ENCODE results near the gene CSMD2. TPM values are rescaled to one million over a fixed set of nuclear protein-coding genes. Genes with fewer than 3 reads are reported as not detected.

Gene CSMD2
- total RNA-seq, 6 donors from 2014 or later: 0.39 to 1.0 (median 0.52) TPM

DNA sequence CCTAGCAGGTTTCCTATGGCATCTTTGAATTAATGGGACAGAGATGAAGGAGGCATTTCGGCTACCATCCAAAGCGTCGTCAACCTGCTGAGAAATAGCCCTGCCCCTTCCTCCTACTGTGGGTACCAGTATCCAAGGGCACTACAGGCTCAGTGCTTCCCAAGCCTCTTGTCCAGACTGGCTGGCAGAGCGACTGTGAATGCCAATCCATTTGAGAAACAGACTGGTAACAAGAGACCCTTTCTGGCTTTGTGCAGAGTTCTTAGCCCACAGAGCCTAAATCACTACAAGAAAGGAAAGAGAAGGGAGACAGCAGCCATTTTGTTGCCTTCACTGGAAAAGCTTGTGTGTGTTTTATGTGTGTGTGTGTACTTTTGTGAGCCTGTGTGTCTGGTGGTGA lies 185.7 kb downstream of the CSMD2 start:
- Histone ChIP-seq H3K9me3 (no peaks in the 10 kb centered on the region), H3K4me3 (no peak overlapping the region), H3K36me3 (no peaks in the 10 kb centered on the region), H3K27ac (no peak overlapping the region), H3K27me3 (no peaks in the 10 kb centered on the region), H3K4me1 (no peaks in the 10 kb centered on the region)
- 81 to 90% methylated on average over 2 to 4 of the region's 4 CpGs for WGBS, 2 donors
- TF ChIP-seq EP300 (IDR thresholded peaks at IDR 0.05) (no peak), CTCF (IDR thresholded peaks at IDR 0.05) (no peak), POLR2AphosphoS5 (IDR thresholded peaks at IDR 0.05) (no peak), POLR2A (IDR thresholded peaks at IDR 0.05) (no peak)
- ATAC-seq (ENCODE audit: low FRiP score in 2 of 2) (no peak), DNase-seq (no peak)

- H3K36me3 ChIP-seq: no peaks in the 10 kb centered on the region
- no peak overlapping the region for H3K27ac ChIP-seq
- no peaks in the 10 kb centered on the region for H3K27me3 ChIP-seq
- no peak for ATAC-seq (ENCODE audit: low FRiP score in 2 of 2)
- peaks cover 0 to 6% (median 0%) of the 10 kb centered on the region in 4 donors for H3K4me1 ChIP-seq
- no peaks in the 10 kb centered on the region for H3K9me3 ChIP-seq
- TF ChIP-seq POLR2AphosphoS5 (IDR thresholded peaks at IDR 0.05): no peak
- no peak for TF ChIP-seq POLR2A (IDR thresholded peaks at IDR 0.05)
- no peak for TF ChIP-seq CTCF (IDR thresholded peaks at IDR 0.05)
- TF ChIP-seq EP300 (IDR thresholded peaks at IDR 0.05): no peak
- WGBS, 2 donors: 85 to 92% methylated on average over 3 of the region's 3 CpGs
- H3K4me3 ChIP-seq: no peak overlapping the region
- no peak for DNase-seq
Measured at GRCh38 chr1:33975961-33976360, 189.1 kb downstream of the CSMD2 start.

DNA sequence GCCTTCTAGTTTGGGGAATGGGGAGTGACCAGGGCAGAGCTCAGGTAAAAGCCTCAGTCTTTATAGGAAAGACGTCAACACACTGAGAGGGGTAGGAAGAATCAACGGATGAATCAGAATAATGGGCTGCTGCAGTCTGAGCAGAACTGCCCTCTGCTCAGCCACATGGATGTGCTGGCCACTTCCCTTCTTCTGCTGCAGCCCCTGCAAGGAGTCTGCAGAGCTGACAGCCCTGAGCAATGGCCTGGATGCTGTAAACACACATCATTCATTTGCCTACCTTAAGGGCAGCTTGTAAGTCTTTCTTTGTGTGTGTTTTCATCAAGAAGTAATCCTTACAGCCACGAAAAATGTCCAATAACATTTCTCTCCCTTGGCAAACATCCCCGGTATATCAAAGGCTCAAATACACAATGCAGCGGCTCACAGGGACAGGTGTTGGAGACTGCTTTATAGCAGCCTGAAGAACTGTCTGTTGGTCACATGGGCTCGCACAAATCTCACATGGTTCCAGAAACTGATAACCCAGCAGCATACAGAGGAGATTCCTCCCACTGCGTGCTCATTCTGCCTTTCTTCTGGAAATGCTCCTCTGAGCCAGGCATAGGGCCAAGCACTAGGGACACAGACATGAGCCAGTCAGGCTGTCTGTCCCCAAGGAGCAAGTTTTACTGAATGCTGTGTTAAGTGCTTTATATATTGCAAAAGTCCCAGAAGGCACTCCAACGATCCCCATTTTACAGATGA lies 191.1 kb downstream of the CSMD2 start:
- WGBS, 2 donors: 41 to 61% methylated on average over 7 to 8 of the region's 8 CpGs
- H3K27me3 ChIP-seq: no peaks in the 10 kb centered on the region
- no peak for ATAC-seq (ENCODE audit: low FRiP score in 2 of 2)

DNA sequence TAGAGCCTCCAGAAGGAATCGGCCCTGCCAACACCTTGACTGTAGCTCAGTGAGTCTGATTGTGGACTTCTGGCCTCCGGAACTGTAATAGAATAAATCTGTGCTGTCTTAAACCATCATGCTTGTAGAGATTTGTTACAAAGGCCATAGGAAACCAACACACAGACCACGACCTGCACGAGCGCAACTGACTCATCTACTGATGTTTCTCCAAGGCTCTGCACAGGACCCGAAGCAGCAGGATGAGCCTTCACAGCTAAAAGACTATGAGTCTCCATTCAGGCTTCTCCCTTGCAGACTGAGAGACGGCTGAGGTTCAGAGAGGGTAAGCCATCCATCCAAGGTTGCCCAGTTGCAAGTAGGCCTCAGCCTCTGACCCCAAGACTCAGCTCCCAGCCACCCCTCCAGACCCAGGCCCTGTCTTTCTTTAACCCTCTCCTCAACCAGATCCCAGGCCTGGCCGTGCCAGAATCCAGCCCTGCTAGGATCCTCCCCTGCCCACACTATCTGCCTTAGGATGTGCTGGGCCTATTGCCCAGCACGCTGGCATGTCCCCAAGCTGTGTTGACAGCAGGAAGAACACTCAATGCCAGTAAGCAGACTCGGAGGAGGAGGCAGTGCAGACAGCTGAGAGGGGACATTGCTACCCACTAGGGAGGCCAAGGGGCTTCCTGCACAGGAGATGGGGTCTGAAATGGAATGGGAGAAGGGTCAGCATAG lies 192.2 kb downstream of the CSMD2 start:
- ATAC-seq (ENCODE audit: low FRiP score in 2 of 2) (no peak), DNase-seq (no peak)
- H3K27me3 ChIP-seq: no peaks in the 10 kb centered on the region
- H3K4me1 ChIP-seq: peaks cover 0 to 6% (median 0%) of the 10 kb centered on the region in 4 donors
- WGBS, 2 donors: 66 to 76% methylated on average over 6 to 10 of the region's 10 CpGs
- H3K36me3 ChIP-seq: no peaks in the 10 kb centered on the region
- H3K9me3 ChIP-seq: no peaks in the 10 kb centered on the region
- H3K4me3 ChIP-seq: no peak overlapping the region
- no peak overlapping the region for H3K27ac ChIP-seq
- TF ChIP-seq POLR2AphosphoS5 (IDR thresholded peaks at IDR 0.05) (no peak), CTCF (IDR thresholded peaks at IDR 0.05) (no peak), EP300 (IDR thresholded peaks at IDR 0.05) (no peak), POLR2A (IDR thresholded peaks at IDR 0.05) (no peak)

More for the DNA sequence above, 191.1 kb downstream of the CSMD2 start:
- H3K4me1 ChIP-seq: peaks cover 0 to 6% (median 0%) of the 10 kb centered on the region in 4 donors
- no peaks in the 10 kb centered on the region for H3K9me3 ChIP-seq
- no peak overlapping the region for H3K27ac ChIP-seq
- TF ChIP-seq CTCF (IDR thresholded peaks at IDR 0.05) (no peak), EP300 (IDR thresholded peaks at IDR 0.05) (no peak), POLR2A (IDR thresholded peaks at IDR 0.05) (no peak), POLR2AphosphoS5 (IDR thresholded peaks at IDR 0.05) (no peak)
- no peaks in the 10 kb centered on the region for H3K36me3 ChIP-seq
- DNase-seq: no peak
- H3K4me3 ChIP-seq: no peak overlapping the region

Measured in upper lobe of left lung (tissue), 6 donors.